Testis (tissue), 3 donors: Measurements from ENCODE around the gene CTNNA1. TPM values are rescaled to one million over a fixed set of nuclear protein-coding genes. Genes with fewer than 3 reads are reported as not detected.

Experiments used
- DNase-seq: peaks from one replicate; pipeline ENCODE4 v3.0.0-alpha.2; 2019
- H3K27ac ChIP-seq, 2 donors: fragments of 200-600 bp; sonication (generic); one replicate each; pipeline ENCODE4 v1.5.1; 2019
- H3K27me3 ChIP-seq: fragments of 200-600 bp; sonication (generic); one replicate; pipeline ENCODE4 v1.5.1; 2019
- H3K36me3 ChIP-seq: fragments of 200-600 bp; sonication (generic); one replicate; pipeline ENCODE4 v1.5.1; 2017; ENCODE audit warnings: low read depth; ENCODE audit errors: missing control alignments
- H3K4me1 ChIP-seq: fragments of 200-600 bp; sonication (generic); one replicate; pipeline ENCODE4 v1.5.1; 2019
- H3K4me3 ChIP-seq, 2 donors: fragments of 200-600 bp; sonication (generic); one replicate each; pipeline ENCODE4 v1.5.1; 2017 to 2019
- H3K9me3 ChIP-seq: fragments of 200-600 bp; sonication (generic); one replicate; pipeline ENCODE4 v1.5.1; 2017
- CTCF ChIP-seq, 3 experiments: fragments of 450-650 bp in 2 of 3; fragments of 200-600 bp in 1 of 3; sonication (generic) in 1 of 3; IDR thresholded peaks; one replicate each; pipeline ENCODE4 v1.5.1; 2016 to 2019; ENCODE audit warnings: antibody characterized with exemption in 3 of 3, mild to moderate bottlenecking in 2 of 3, moderate library complexity in 1 of 3
- POLR2A ChIP-seq: fragments of 450-650 bp; IDR thresholded peaks from one replicate; pipeline ENCODE4 v1.6.1; 2017; ENCODE audit warnings: antibody characterized with exemption, mild to moderate bottlenecking, moderate library complexity
- WGBS, 2 donors: methylation state at CpG; one replicate each; pipeline ENCODE4 v1.1.5; 2018; 5-methylcytosine and 5-hydroxymethylcytosine counted together
- intact Hi-C: fragments of 100-400 bp; cut with DNase I; formaldehyde crosslinking; loops from one replicate; pipeline ENCODE4 v1.15.1; 2023; ENCODE audit warnings: low total_unique reads
- polyA plus RNA-seq: library from polyadenylated mRNA; stranded (reverse); fragments of 350-450 nt; fragmentation: Illumina TruSeq; extraction: RNeasy Lipid Tissue Mini Kit (QIAGEN cat#74804); gene quantifications from one replicate; pipeline ENCODE4 v1.2.3, GENCODE V29; 2014; ENCODE audit warnings: low read depth, low replicate concordance; ENCODE audit not compliant: insufficient read depth
- total RNA-seq, 2 donors: library from RNA; depleted of rRNA; stranded (reverse); fragments of >200 nt; gene quantifications; one replicate each; pipeline ENCODE4 v1.2.3, GENCODE V29; 2016

Gene CTNNA1
- total and polyA plus RNA-seq, 3 donors from 2014 or later, result 107 to 154 (median 135) TPM

- DNase-seq, result no peak
- no peaks in the 10 kb centered on the region for H3K27me3 ChIP-seq
- no peaks in the 10 kb centered on the region for H3K9me3 ChIP-seq
- H3K4me1 ChIP-seq, result peaks cover 21% of the 10 kb centered on the region
- intact Hi-C loops, result no loop called here
- TF ChIP-seq POLR2A (no peak), CTCF (IDR thresholded peaks at IDR 0.05) (no peak)
- no peak overlapping the region for H3K27ac ChIP-seq
- 80 to 85% methylated on average over 10 of the region's 10 CpGs for WGBS, 2 donors
- H3K36me3 ChIP-seq, result peaks cover 3% of the 10 kb centered on the region
- no peak overlapping the region for H3K4me3 ChIP-seq
Measured at GRCh38 chr5:138930371-138931097, 177.3 kb downstream of the CTNNA1 start.

GRCh38 chr5:138932171-138932810 is 179.1 kb downstream of the CTNNA1 start:
- peaks cover 3% of the 10 kb centered on the region for H3K36me3 ChIP-seq
- no peak overlapping the region for H3K27ac ChIP-seq
- H3K4me3 ChIP-seq, result no peak overlapping the region
- DNase-seq, result no peak
- H3K4me1 ChIP-seq, result peaks cover 18% of the 10 kb centered on the region
- TF ChIP-seq CTCF (IDR thresholded peaks at IDR 0.05) (no peak), POLR2A (no peak)
- H3K9me3 ChIP-seq, result no peaks in the 10 kb centered on the region
- intact Hi-C loops, result no loop called here
- no peaks in the 10 kb centered on the region for H3K27me3 ChIP-seq
- WGBS, 2 donors, result 68 to 80% methylated on average over 11 to 20 of the region's 20 CpGs

- H3K4me3 ChIP-seq, result no peak overlapping the region
- no peak for TF ChIP-seq CTCF (IDR thresholded peaks at IDR 0.05)
- TF ChIP-seq POLR2A, result no peak
- 87 to 90% methylated on average over 11 to 16 of the region's 18 CpGs for WGBS, 2 donors
- H3K9me3 ChIP-seq, result no peaks in the 10 kb centered on the region
- H3K4me1 ChIP-seq, result peaks cover 4% of the 10 kb centered on the region
- DNase-seq, result no peak
- peaks cover 3% of the 10 kb centered on the region for H3K36me3 ChIP-seq
- H3K27me3 ChIP-seq, result no peaks in the 10 kb centered on the region
- no peak overlapping the region for H3K27ac ChIP-seq
- intact Hi-C loops, result no loop called here
Measured at GRCh38 chr5:138933522-138934290, 180.5 kb downstream of the CTNNA1 start.

GRCh38 chr5:138934971-138935370 is 181.7 kb downstream of the CTNNA1 start:
- peaks cover 3% of the 10 kb centered on the region for H3K36me3 ChIP-seq
- WGBS, 2 donors, result 92 to 94% methylated on average over 12 of the region's 12 CpGs
- H3K9me3 ChIP-seq, result no peaks in the 10 kb centered on the region
- no peaks in the 10 kb centered on the region for H3K27me3 ChIP-seq
- no peak overlapping the region for H3K27ac ChIP-seq
- intact Hi-C loops, result no loop called here
- DNase-seq, result no peak
- H3K4me1 ChIP-seq, result peaks cover 4% of the 10 kb centered on the region
- no peak overlapping the region for H3K4me3 ChIP-seq
- TF ChIP-seq POLR2A (no peak), CTCF (IDR thresholded peaks at IDR 0.05) (no peak)
